Ishikawa (cell line): ENCODE results near the gene FBXW12.

Source experiments
- CEBPB ChIP-seq: IDR thresholded peaks from 2 replicates; pipeline ENCODE4 v1.6.1; 2012
- CREB1 ChIP-seq: IDR thresholded peaks from 2 replicates; pipeline ENCODE4 v1.6.1; 2012; ENCODE audit warnings: low read depth
- EGR1 ChIP-seq: IDR thresholded peaks from 2 replicates; pipeline ENCODE4 v1.6.1; 2012
- EP300 ChIP-seq: IDR thresholded peaks from 2 replicates; pipeline ENCODE4 v1.6.1; 2012; ENCODE audit warnings: borderline replicate concordance
- FOXM1 ChIP-seq: IDR thresholded peaks from 2 replicates; pipeline ENCODE4 v1.6.1; 2012; ENCODE audit warnings: low read depth, borderline replicate concordance
- MAX ChIP-seq: IDR thresholded peaks from 2 replicates; pipeline ENCODE4 v1.6.1; 2012
- NFIC ChIP-seq: IDR thresholded peaks from 2 replicates; pipeline ENCODE4 v1.6.1; 2012
- RAD21 ChIP-seq: IDR thresholded peaks from 2 replicates; pipeline ENCODE4 v1.6.1; 2012; ENCODE audit warnings: low read depth
- REST ChIP-seq: IDR thresholded peaks from 2 replicates; pipeline ENCODE4 v1.6.1; 2012; ENCODE audit warnings: low read depth, mild to moderate bottlenecking
- TAF1 ChIP-seq: IDR thresholded peaks from 2 replicates; pipeline ENCODE4 v1.6.1; 2012; ENCODE audit warnings: low read depth, mild to moderate bottlenecking
- TCF12 ChIP-seq: IDR thresholded peaks from 2 replicates; pipeline ENCODE4 v1.6.1; 2012; ENCODE audit warnings: low read depth
- TEAD4 ChIP-seq: IDR thresholded peaks from 2 replicates; pipeline ENCODE4 v1.6.1; 2012
- USF1 ChIP-seq: IDR thresholded peaks from 2 replicates; pipeline ENCODE4 v1.6.1; 2012
- YY1 ChIP-seq: IDR thresholded peaks from 2 replicates; pipeline ENCODE4 v1.6.1; 2012; ENCODE audit warnings: low read depth
- ZBTB7A ChIP-seq: IDR thresholded peaks from 2 replicates; pipeline ENCODE4 v1.6.1; 2012; ENCODE audit warnings: low read depth

Gene FBXW12

GRCh38 chr3:48434591-48435222 is 62.7 kb downstream of the FBXW12 start:
- TF ChIP-seq NFIC, result peak; percentile 55
- no peak for TF ChIP-seq TAF1
- TF ChIP-seq USF1, result peak; percentile 92
- peak; percentile 74 for TF ChIP-seq MAX
- TF ChIP-seq EP300, result no peak

- TF ChIP-seq CEBPB (no peak), CREB1 (no peak), RAD21 (no peak), ZBTB7A (no peak), TAF1 (no peak), YY1 (no peak), EGR1 (no peak), USF1 (no peak), NFIC (no peak)
These were observed 63.2 kb downstream of the FBXW12 start for GRCh38 chr3:48435223-48435595.

GRCh38 chr3:48435774-48436476 is 63.9 kb downstream of the FBXW12 start:
- TF ChIP-seq ZBTB7A, result no peak
- no peak for TF ChIP-seq TEAD4
- peak; percentile 94 for TF ChIP-seq RAD21
- peak; percentile 46; the same call in 1 of the 2 replicates for TF ChIP-seq YY1
- 0 out of 2 replicates have a peak, but pooled peaks have one; percentile 43 for TF ChIP-seq USF1
- TF ChIP-seq MAX, result 0 out of 2 replicates have a peak, but pooled peaks have one; percentile 21
- TF ChIP-seq CEBPB, result no peak

GRCh38 chr3:48436477-48436787 is 64.4 kb downstream of the FBXW12 start:
- TF ChIP-seq EGR1, result no peak
- no peak for TF ChIP-seq FOXM1
- TF ChIP-seq TEAD4, result no peak
- TF ChIP-seq USF1, result no peak
- no peak for TF ChIP-seq TCF12
- TF ChIP-seq MAX, result no peak
- no peak for TF ChIP-seq ZBTB7A
- no peak for TF ChIP-seq TAF1

GRCh38 chr3:48436855-48437254 is 64.8 kb downstream of the FBXW12 start:
- TF ChIP-seq MAX (no peak), EGR1 (no peak), TCF12 (no peak), CEBPB (no peak), ZBTB7A (no peak), CREB1 (no peak), EP300 (no peak), TAF1 (no peak), REST (no peak)

- TF ChIP-seq RAD21 (no peak), REST (no peak), TCF12 (no peak), EGR1 (no peak), YY1 (no peak), ZBTB7A (no peak), TAF1 (no peak), MAX (no peak), EP300 (no peak), USF1 (no peak), TEAD4 (no peak), FOXM1 (no peak), CREB1 (no peak), CEBPB (no peak), NFIC (no peak)
These were observed 65.8 kb downstream of the FBXW12 start for GRCh38 chr3:48437812-48438211.
